Fibroblast of skin of scalp (primary cell): ENCODE results near the gene ZNF124. TPM values are rescaled to one million over a fixed set of nuclear protein-coding genes. Genes with fewer than 3 reads are reported as not detected.
A peak's percentile ranks its signal among the peaks of the same experiment; 100 is the strongest.
"Not testable (repeated sequence)": the region's sequence is repeated elsewhere in the genome, so short reads cannot be mapped to it uniquely, and the experiment has no call there.

Source experiments
- DNase-seq: peaks from one replicate; pipeline ENCODE4 v3.0.0-alpha.2; 2013
- polyA plus RNA-seq, 2 experiments: library from polyadenylated mRNA; unstranded; fragments of 120-200 nt; gene quantifications; one replicate each; pipeline ENCODE4 v1.2.1, GENCODE V29; 2013; ENCODE audit not compliant: insufficient read length in 2 of 2

ZNF124 gene
- polyA plus RNA-seq (2013, experiment 1 of 2; ENCODE audit: insufficient read length) = 3.6 TPM
- polyA plus RNA-seq (2013, experiment 2 of 2; ENCODE audit: insufficient read length) = 4.6 TPM

DNA sequence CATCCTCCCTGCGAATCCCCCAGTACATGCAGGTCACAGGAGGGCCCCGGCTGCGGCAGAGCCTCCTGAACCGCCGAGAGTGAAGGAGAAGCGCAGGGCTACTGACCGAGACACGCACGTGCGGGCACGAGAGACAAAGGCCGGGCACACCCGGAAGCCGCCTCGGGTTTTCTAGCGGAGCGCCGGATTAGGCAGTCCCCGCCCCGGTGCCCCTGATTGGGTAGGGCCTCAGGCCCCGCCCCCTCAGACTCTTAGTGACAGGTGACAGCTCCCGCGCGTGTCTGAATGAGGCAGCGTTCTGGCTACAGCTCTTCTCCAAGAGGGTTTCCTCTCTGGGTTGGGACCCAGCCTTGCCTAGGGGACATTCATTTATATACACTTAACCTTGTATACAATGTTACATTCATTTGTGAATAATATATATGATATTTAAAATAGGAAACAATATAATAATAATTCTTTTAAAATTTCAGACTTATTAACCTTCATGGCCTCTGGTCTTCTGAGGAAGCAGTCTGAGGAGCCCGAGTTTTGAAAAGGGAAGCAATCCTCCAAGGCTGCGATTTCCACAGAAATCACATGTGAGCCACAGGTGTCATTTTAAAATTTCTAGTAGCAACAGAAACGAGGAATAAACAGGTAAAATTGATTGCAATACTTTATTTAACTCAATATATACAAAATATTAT is at the start of gene ZNF124:
TSS of gene ZNF124 (minus strand) at position 146 of the 689 bp plus-strand sequence. CDS start at position 3, 143 bp downstream.
- DNase-seq = not testable (repeated sequence)

GRCh38 chr1:247220280-247220679 is 48.5 kb upstream of the ZNF124 start:
- DNase-seq = not testable (repeated sequence)

DNA sequence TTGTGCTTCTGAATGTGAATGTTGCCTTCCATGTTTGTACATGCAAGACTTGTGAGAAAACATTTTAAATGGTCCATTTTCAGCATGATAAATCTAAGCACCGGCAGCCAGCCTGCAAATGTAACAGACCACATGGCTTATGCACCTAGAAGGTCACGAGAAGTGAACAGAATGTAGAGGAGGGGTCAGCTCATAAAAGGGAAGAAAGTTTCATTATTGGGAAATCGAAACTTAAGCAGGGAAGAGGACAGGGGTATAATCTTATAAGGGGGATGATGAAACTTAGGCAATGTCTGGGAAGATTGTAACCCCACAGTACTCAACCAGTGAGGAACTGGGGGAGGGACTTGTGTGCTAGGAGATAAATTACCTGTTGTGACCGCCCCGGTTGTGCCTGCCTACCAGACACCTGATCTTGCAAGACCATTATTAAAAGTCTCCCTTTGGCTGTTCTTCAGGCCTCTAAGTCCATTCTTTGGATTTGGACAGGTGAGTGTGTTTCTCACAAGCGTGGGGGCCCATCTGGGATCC is 46.4 kb upstream of the ZNF124 start:
- DNase-seq = no peak

- DNase-seq = no peak
These were observed 44.4 kb upstream of the ZNF124 start for GRCh38 chr1:247216261-247216660.

- peak; percentile 61 for DNase-seq
These were observed 41.1 kb upstream of the ZNF124 start for GRCh38 chr1:247212627-247213617.

GRCh38 chr1:247212012-247212411 is 40.2 kb upstream of the ZNF124 start:
- DNase-seq = no peak

DNA sequence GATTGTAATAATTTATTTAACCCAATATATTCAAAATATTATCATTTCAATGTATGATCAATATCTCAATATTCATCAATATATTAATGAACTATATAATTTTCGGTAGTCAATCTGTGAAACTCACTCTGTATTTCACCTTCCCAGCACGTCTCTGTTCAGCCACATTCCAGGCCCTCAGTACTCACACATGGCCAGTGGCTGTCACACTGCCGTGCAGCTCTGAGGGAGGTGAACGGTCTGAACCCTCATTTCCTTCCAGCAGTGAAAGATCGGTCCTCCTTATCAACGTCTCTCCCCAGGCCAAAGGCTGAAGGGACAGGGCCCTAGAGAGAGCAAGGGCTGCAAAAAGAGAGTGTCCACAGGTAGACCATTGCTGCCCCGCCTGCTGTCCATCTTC is 39.5 kb upstream of the ZNF124 start:
- DNase-seq = no peak

- peak; percentile 92 for DNase-seq
These were observed 38.7 kb upstream of the ZNF124 start for GRCh38 chr1:247210376-247211117.

DNA sequence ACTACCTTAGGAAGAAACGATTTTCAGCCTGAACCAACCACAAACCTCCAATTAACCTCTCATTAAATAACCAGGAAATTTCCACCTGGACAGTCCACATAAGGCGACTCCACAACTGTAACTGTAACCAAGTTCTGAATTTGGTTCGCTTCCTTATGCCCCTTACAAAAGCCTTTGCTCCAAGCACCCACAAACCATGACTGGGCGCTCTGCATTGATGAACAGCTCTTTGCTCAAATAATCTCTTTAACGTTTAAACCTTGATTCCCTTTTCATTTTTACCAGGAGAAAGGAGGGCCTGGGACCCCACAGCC is 38.2 kb upstream of the ZNF124 start:
- no peak for DNase-seq

- no peak for DNase-seq
These were observed 37.6 kb upstream of the ZNF124 start for GRCh38 chr1:247209396-247209795.

GRCh38 chr1:247204177-247204647 is 32.4 kb upstream of the ZNF124 start:
- no peak for DNase-seq

DNA sequence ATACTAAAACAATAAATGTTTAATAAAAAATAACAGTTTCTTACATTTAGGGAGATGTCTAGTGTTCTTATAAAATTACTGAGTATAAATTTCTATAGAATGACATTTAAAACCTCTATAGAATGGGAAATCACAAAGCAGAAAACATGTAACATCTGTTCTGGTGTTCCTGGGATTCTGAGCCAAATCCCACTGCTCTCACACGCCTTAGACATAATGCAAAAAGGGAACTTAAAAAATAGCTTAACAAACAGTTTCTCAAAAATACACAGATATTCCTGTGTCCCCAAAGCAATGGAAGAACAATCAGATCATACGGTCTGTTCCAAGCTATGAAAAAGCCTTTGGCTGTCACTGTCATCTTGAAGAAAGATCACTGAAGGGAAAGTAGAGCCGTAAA is 27.0 kb upstream of the ZNF124 start:
- DNase-seq = no peak

DNA sequence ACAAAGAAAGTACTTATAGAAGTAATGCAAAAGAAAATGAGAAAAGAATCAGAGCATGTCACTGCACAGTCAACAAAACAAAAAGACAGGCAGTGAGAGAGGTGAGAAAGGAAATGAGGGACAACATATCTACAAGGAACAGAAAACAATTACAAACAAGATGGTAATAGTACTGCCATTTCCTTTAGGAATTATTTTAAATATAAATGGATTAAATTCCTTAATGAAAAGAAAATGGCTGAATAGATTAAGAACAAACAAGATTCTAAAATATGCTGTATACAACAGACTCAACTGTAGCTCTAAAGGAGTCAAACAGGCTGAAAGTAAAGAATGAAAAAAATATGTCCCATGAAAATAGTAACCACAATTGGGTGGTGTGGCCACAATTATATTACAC is 22.1 kb upstream of the ZNF124 start:
- no peak for DNase-seq

- no peak for DNase-seq
These were observed 18.4 kb upstream of the ZNF124 start for GRCh38 chr1:247189981-247190798.

DNA sequence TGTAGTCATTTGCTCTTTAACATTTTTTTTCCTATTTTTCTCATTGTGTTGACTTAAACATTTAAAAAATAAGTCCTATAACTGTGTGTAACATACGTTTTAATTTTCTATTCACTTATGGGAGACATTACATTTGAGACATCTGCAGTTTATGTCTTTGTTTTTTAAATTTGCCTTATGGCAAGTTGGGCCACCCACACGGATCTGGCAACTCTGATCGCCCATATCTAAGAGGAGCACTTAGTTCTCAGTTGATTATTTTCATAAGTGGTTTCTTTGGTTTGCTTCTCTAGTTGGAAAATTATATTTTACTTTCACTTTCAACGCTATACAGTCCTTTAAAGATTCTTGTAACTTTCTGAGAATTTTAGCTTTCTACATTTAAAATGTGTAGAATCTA is 13.8 kb upstream of the ZNF124 start:
- DNase-seq = no peak

- no peak for DNase-seq
These were observed 12.4 kb upstream of the ZNF124 start for GRCh38 chr1:247184254-247184653.

- DNase-seq = no peak
These were observed 11.2 kb upstream of the ZNF124 start for GRCh38 chr1:247182994-247183393.

DNA sequence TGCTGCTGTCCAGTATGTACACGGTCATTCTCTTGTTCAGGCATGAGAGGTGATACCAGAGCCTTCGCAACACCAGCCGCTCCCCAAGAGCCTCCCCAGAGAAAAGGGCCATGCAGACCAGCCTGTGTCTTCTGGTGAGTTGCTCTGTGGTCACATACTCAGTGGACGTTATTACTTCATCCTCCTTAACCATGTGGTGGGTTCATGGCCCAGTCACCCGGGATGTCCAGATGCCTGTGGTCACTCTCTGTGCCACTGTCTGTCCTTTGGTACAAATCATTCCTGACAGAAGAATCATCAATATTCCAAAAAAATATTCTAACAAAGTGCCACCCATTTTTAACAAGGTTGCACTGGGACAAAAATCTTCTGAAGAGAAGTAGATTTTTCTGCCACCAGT is 8.8 kb upstream of the ZNF124 start:
- no peak for DNase-seq

- no peak for DNase-seq
These were observed 5.9 kb upstream of the ZNF124 start for GRCh38 chr1:247177755-247178154.

DNA sequence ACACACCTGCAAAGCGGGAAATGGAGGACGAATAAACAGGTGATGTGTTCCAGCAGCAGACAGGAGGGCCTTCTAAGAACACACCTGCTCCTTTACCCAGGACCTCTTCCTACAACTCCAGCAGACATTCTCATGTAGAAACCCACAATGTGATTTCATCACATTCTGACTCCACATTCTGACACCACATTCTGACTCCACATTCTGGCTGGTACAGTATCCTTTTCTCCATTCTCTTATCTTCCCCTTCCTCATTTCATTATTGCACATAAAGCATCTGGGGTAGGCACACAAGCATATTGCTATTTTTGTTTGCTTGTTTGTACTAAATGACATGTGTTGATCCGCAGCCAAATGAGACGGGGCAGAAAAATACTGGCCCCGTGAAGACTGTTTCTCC is 3.6 kb upstream of the ZNF124 start:
- no peak for DNase-seq

- DNase-seq = no peak
These were observed 1.6 kb upstream of the ZNF124 start for GRCh38 chr1:247173431-247173830.

DNA sequence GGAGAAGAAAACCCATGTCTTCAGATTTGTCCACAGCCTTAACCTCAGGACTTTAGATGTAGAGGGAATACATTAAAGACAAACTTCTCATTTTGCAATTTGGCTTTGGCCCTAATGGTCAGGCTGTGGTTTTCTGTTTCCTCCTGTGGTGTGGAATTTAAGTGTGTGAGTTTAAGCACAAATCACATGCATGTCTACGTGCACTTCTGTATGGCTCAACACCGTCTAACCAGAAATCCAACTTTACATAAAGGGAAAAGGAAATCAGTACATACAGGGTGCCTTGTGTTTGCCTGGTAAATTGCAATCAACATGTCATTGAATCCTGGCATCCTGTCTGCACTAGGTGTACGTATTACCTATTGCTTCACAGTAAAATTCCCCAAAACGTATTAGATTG is 1.2 kb upstream of the ZNF124 start:
- DNase-seq = no peak
